Activated CD4-positive, alpha-beta T cell treated with anti-CD3 and anti-CD28 coated beads, Interleukin-2, amount 10 ng/mL, durations not matched to agents 7 days and 5 days (primary cell): ENCODE data around the gene POLR1C. TPM values are rescaled to one million over a fixed set of nuclear protein-coding genes. Genes with fewer than 3 reads are reported as not detected.
"Not testable (repeated sequence)": the region's sequence is repeated elsewhere in the genome, so short reads cannot be mapped to it uniquely, and the experiment has no call there.

Experiments
- CTCF ChIA-PET: fragments of 350-600 bp; sonication (Branson Sonifier 250); formaldehyde crosslinking; loops from one replicate; lab custom pipeline; 2021; ENCODE audit warnings: antibody characterized with exemption; lab: Charles Lee
- POLR2A ChIA-PET: fragments of 350-600 bp; sonication (Branson Sonifier 250); formaldehyde crosslinking; loops from one replicate; lab custom pipeline; 2021; ENCODE audit warnings: antibody characterized with exemption; lab: Charles Lee
- DNase-seq: peaks from one replicate; pipeline ENCODE4 v3.0.0-alpha.2; 2020
- H3K27ac Mint-ChIP-seq: one replicate; pipeline ENCODE4 v1.8.0; 2021; ENCODE audit warnings: mild to moderate bottlenecking, moderate library complexity, mixed read lengths
- H3K27me3 Mint-ChIP-seq: one replicate; pipeline ENCODE4 v1.8.0; 2021; ENCODE audit warnings: mixed read lengths
- H3K36me3 Mint-ChIP-seq: one replicate; pipeline ENCODE4 v1.8.0; 2021; ENCODE audit warnings: low read depth, mixed read lengths
- H3K4me1 Mint-ChIP-seq: one replicate; pipeline ENCODE4 v1.8.0; 2021; ENCODE audit warnings: mixed read lengths
- H3K4me3 Mint-ChIP-seq: one replicate; pipeline ENCODE4 v1.8.0; 2021; ENCODE audit warnings: mild to moderate bottlenecking, moderate library complexity, mixed read lengths
- H3K9me3 Mint-ChIP-seq: one replicate; pipeline ENCODE4 v1.8.0; 2021; ENCODE audit warnings: mixed read lengths
- total RNA-seq, 2 experiments: library from RNA; stranded (reverse); gene quantifications; one replicate each; pipeline ENCODE4 v1.2.3, GENCODE V29; 2021

Gene POLR1C
- total RNA-seq, 2 experiments from 2014 or later = 23.1 to 33.4 TPM

GRCh38 chr6:43494766-43495165, 22.1 kb upstream of the POLR1C start:
- Mint-ChIP-seq H3K4me1 (peaks cover 19% of the 10 kb centered on the region), H3K27me3 (no peaks in the 10 kb centered on the region), H3K4me3 (no peak overlapping the region), H3K27ac (peak overlapping the region; percentile 88), H3K36me3 (peaks cover 3% of the 10 kb centered on the region), H3K9me3 (no peaks in the 10 kb centered on the region)
- POLR2A ChIA-PET = no interaction called here
- no peak for DNase-seq
- CTCF ChIA-PET = interaction anchor here (0.6 to 7.0 kb wide), 6 partner anchors 10 to 39 kb away, joined by 3 to 54 read pairs (median 4); partner anchors contain the start of gene LRRC73

DNA sequence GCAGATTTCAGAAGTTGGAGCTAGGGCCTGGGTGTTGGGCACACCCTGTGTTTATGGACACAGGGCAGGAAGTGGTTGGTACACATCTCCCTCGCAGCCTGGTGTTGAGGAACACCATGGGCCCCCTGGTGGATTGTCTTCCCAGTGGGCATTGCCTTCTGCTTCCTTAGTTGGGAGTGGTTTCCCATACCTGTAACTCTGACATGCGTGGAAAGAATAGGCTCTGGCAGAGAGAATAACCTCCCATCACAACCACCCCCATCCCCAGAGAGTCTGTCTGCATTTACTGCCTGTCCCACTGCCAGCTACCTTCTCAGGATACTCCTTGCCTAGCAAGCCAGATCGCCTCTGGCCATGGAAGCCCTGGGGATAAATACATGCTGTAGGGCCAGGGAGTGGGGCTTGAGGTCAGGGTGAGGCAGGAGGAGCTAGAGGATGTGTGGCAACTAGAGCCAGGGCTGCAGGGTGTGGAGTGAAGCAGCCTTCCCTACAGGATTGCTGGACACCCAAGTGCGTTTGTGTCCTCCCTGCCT, 21.4 kb upstream of the POLR1C start:
- ChIA-PET CTCF (interaction anchor here (0.6 to 7.0 kb wide), 7 partner anchors 11 to 472 kb away, joined by 3 to 54 read pairs (median 5); partner anchors contain the start of gene LRRC73), POLR2A (no interaction called here)
- Mint-ChIP-seq H3K9me3 (no peaks in the 10 kb centered on the region), H3K27me3 (no peaks in the 10 kb centered on the region), H3K4me3 (no peak overlapping the region), H3K27ac (peak overlapping the region; percentile 88), H3K4me1 (peaks cover 19% of the 10 kb centered on the region), H3K36me3 (peaks cover 3% of the 10 kb centered on the region)
- DNase-seq = peak; percentile 41

- no peak for DNase-seq
- Mint-ChIP-seq H3K27ac (no peak overlapping the region), H3K4me3 (no peak overlapping the region), H3K4me1 (peaks cover 19% of the 10 kb centered on the region), H3K27me3 (no peaks in the 10 kb centered on the region), H3K36me3 (peaks cover 7% of the 10 kb centered on the region), H3K9me3 (no peaks in the 10 kb centered on the region)
- CTCF ChIA-PET = interaction anchor here (0.7 to 7.0 kb wide), 6 partner anchors 11 to 113 kb away, joined by 3 to 54 read pairs (median 4); partner anchors contain the start of genes LRRC73, POLR1C and YIPF3
- POLR2A ChIA-PET = no interaction called here
These were observed 20.3 kb upstream of the POLR1C start for GRCh38 chr6:43496370-43497128.

- peaks cover 19% of the 10 kb centered on the region for H3K4me1 Mint-ChIP-seq
- ChIA-PET POLR2A (no interaction called here), CTCF (interaction anchor here (1.4 to 7.0 kb wide), 4 partner anchors 10 to 114 kb away, joined by 3 to 54 read pairs (median 12); partner anchors contain the start of gene LRRC73)
- no peak overlapping the region for H3K27ac Mint-ChIP-seq
- no peak for DNase-seq
- H3K4me3 Mint-ChIP-seq = no peak overlapping the region
- H3K27me3 Mint-ChIP-seq = no peaks in the 10 kb centered on the region
- H3K9me3 Mint-ChIP-seq = no peaks in the 10 kb centered on the region
- H3K36me3 Mint-ChIP-seq = peaks cover 7% of the 10 kb centered on the region
These were observed 19.8 kb upstream of the POLR1C start for GRCh38 chr6:43497129-43497396.

GRCh38 chr6:43497689-43498088, 19.2 kb upstream of the POLR1C start:
- Mint-ChIP-seq H3K27ac (peak overlapping the region; percentile 62), H3K4me1 (peaks cover 19% of the 10 kb centered on the region), H3K27me3 (no peaks in the 10 kb centered on the region), H3K36me3 (peaks cover 7% of the 10 kb centered on the region), H3K9me3 (no peaks in the 10 kb centered on the region), H3K4me3 (no peak overlapping the region)
- CTCF ChIA-PET = interaction anchor here (1.4 to 3.8 kb wide), 3 partner anchors 10 to 96 kb away, joined by 3 to 19 read pairs (median 10); no protein-coding TSS in a partner anchor
- DNase-seq = no peak
- POLR2A ChIA-PET = no interaction called here

GRCh38 chr6:43498291-43498690, 18.6 kb upstream of the POLR1C start:
- H3K27me3 Mint-ChIP-seq, DNase-seq, H3K27ac Mint-ChIP-seq, H3K9me3 Mint-ChIP-seq, POLR2A ChIA-PET, H3K4me3 Mint-ChIP-seq, H3K36me3 Mint-ChIP-seq: not testable (repeated sequence)
- peaks cover 19% of the 10 kb centered on the region for H3K4me1 Mint-ChIP-seq
- CTCF ChIA-PET = interaction anchor here (0.5 to 2.4 kb wide), 2 partner anchors 10 to 205 kb away, joined by 3 to 10 read pairs; no protein-coding TSS in a partner anchor

- no peaks in the 10 kb centered on the region for H3K9me3 Mint-ChIP-seq
- CTCF ChIA-PET = interaction anchor here (0.6 to 2.4 kb wide), 4 partner anchors 9 to 869 kb away, joined by 3 to 10 read pairs (median 4); no protein-coding TSS in a partner anchor
- H3K4me3 Mint-ChIP-seq = no peak overlapping the region
- peaks cover 9% of the 10 kb centered on the region for H3K36me3 Mint-ChIP-seq
- H3K27me3 Mint-ChIP-seq = no peaks in the 10 kb centered on the region
- POLR2A ChIA-PET = no interaction called here
- H3K27ac Mint-ChIP-seq = no peak overlapping the region
- DNase-seq = no peak
- peaks cover 14% of the 10 kb centered on the region for H3K4me1 Mint-ChIP-seq
These were observed 17.7 kb upstream of the POLR1C start for GRCh38 chr6:43499028-43499815.

DNA sequence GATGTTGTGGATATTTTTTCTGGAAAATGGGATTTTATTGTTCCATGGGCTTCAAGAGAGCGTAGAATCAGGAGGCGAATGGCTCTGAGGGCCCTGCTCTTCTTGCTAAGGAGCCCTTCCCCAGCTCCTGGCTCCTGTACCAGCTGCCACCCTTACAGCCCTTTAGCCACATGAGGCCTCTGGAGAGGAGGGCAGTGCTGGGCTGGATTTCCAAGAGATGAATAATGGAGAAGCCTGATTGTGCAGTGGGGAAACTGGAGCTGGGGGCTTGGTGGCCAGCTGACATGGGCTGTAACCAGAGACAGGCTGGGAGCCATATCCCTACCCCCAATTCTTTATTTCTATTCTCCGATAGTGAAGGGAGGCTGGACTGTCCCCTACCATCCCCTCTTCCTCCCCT, 16.0 kb upstream of the POLR1C start:
- Mint-ChIP-seq H3K9me3 (no peaks in the 10 kb centered on the region), H3K4me1 (peaks cover 2% of the 10 kb centered on the region), H3K4me3 (no peak overlapping the region), H3K27me3 (no peaks in the 10 kb centered on the region), H3K27ac (no peak overlapping the region), H3K36me3 (peaks cover 9% of the 10 kb centered on the region)
- ChIA-PET CTCF (interaction anchor here (0.6 to 2.2 kb wide), 4 partner anchors 8 to 144 kb away, joined by 3 to 7 read pairs (median 5); partner anchors contain the start of gene LRRC73), POLR2A (no interaction called here)
- DNase-seq = no peak

GRCh38 chr6:43502666-43503065, 14.2 kb upstream of the POLR1C start:
- no peaks in the 10 kb centered on the region for H3K9me3 Mint-ChIP-seq

GRCh38 chr6:43503443-43503842, 13.4 kb upstream of the POLR1C start:
- ChIA-PET POLR2A (no interaction called here), CTCF (interaction anchor here (1.3 to 2.2 kb wide), 2 partner anchors 11 to 240 kb away, joined by 3 to 6 read pairs; no protein-coding TSS in a partner anchor)
- Mint-ChIP-seq H3K27ac (peak overlapping the region; percentile 26), H3K4me1 (peaks cover 3% of the 10 kb centered on the region), H3K9me3 (no peaks in the 10 kb centered on the region), H3K4me3 (no peak overlapping the region), H3K36me3 (peaks cover 11% of the 10 kb centered on the region), H3K27me3 (peaks cover 4% of the 10 kb centered on the region)
- DNase-seq = no peak

More at GRCh38 chr6:43502666-43503065, 14.2 kb upstream of the POLR1C start:
- ChIA-PET CTCF (interaction anchor here (0.6 to 2.2 kb wide), 2 partner anchors 10 to 87 kb away, joined by 4 to 6 read pairs; no protein-coding TSS in a partner anchor), POLR2A (no interaction called here)
- Mint-ChIP-seq H3K4me1 (peaks cover 3% of the 10 kb centered on the region), H3K36me3 (peaks cover 11% of the 10 kb centered on the region), H3K4me3 (no peak overlapping the region), H3K27ac (no peak overlapping the region), H3K27me3 (no peaks in the 10 kb centered on the region)
- DNase-seq = no peak

GRCh38 chr6:43504756-43505593, 11.9 kb upstream of the POLR1C start:
- peaks cover 10% of the 10 kb centered on the region for H3K36me3 Mint-ChIP-seq
- ChIA-PET POLR2A (interaction anchor here (0.6 kb wide), 1 partner anchor 159 kb away, joined by 9 read pairs; no protein-coding TSS in a partner anchor), CTCF (interaction anchor here (0.6 to 6.8 kb wide), 10 partner anchors 11 to 757 kb away, joined by 3 to 54 read pairs (median 4); partner anchors contain the start of genes POLR1C and YIPF3)
- peaks cover 10% of the 10 kb centered on the region for H3K4me1 Mint-ChIP-seq
- peaks cover 14% of the 10 kb centered on the region for H3K27me3 Mint-ChIP-seq
- H3K9me3 Mint-ChIP-seq = no peaks in the 10 kb centered on the region
- H3K4me3 Mint-ChIP-seq = no peak overlapping the region
- no peak for DNase-seq
- H3K27ac Mint-ChIP-seq = no peak overlapping the region
